Activated CD4-positive, alpha-beta T cell treated with anti-CD3 and anti-CD28 coated beads, Interleukin-2, amount 50 U/mL, for 24 hours (primary cell): ENCODE results near the gene JAGN1.
"Not testable (repeated sequence)": the region's sequence is repeated elsewhere in the genome, so short reads cannot be mapped to it uniquely, and the experiment has no call there.

Experiments used
- DNase-seq, 2 donors: peaks; one replicate each; pipeline ENCODE4 v3.0.0-alpha.2; 2020; ENCODE audit warnings: low read depth in 1 of 2, low spot score in 1 of 2

The JAGN1 gene

GRCh38 chr3:9890249-9891071 lies at the start of gene JAGN1:
Gene JAGN1 (plus strand): TSS chr3:9890610. CDS start chr3:9890723, 113 bp downstream.
- peak; percentile 86 to 87 for DNase-seq

- DNase-seq = no peak
Observed at GRCh38 chr3:9841015-9841414, 49.4 kb upstream of the JAGN1 start.

GRCh38 chr3:9843715-9844438 lies 46.5 kb upstream of the JAGN1 start, which contains the start of gene RPUSD3:
Gene RPUSD3 (minus strand): TSS chr3:9844008. CDS start chr3:9843990, 18 bp downstream.
- DNase-seq = peak; percentile 95 to 97

- no peak for DNase-seq
Observed at GRCh38 chr3:9846231-9846630, 44.2 kb upstream of the JAGN1 start.

- DNase-seq = no peak
Observed at GRCh38 chr3:9846931-9847488, 43.4 kb upstream of the JAGN1 start.

GRCh38 chr3:9847870-9848269 lies 42.5 kb upstream of the JAGN1 start:
- not testable (repeated sequence) for DNase-seq

GRCh38 chr3:9848860-9849259 lies 41.5 kb upstream of the JAGN1 start:
- DNase-seq = not testable (repeated sequence)

- DNase-seq = not testable (repeated sequence)
Observed at GRCh38 chr3:9851383-9851782, 39.0 kb upstream of the JAGN1 start.

- DNase-seq = not testable (repeated sequence)
Observed at GRCh38 chr3:9851926-9852325, 38.5 kb upstream of the JAGN1 start.

- DNase-seq = no peak
Observed at GRCh38 chr3:9852528-9852927, 37.9 kb upstream of the JAGN1 start.

GRCh38 chr3:9854291-9854940 lies 36.0 kb upstream of the JAGN1 start:
- not testable (repeated sequence) for DNase-seq

- DNase-seq = no peak
Observed at GRCh38 chr3:9855594-9855993, 34.8 kb upstream of the JAGN1 start.

- no peak for DNase-seq
Observed at GRCh38 chr3:9859530-9860025, 30.8 kb upstream of the JAGN1 start.

GRCh38 chr3:9861201-9861600 lies 29.2 kb upstream of the JAGN1 start:
- no peak for DNase-seq

GRCh38 chr3:9861626-9862130 lies 28.7 kb upstream of the JAGN1 start:
- no peak for DNase-seq

- DNase-seq = no peak
Observed at GRCh38 chr3:9862391-9863057, 27.9 kb upstream of the JAGN1 start.

- no peak for DNase-seq
Observed at GRCh38 chr3:9863058-9863772, 27.2 kb upstream of the JAGN1 start.

GRCh38 chr3:9864200-9864927 lies 26.0 kb upstream of the JAGN1 start:
- no peak for DNase-seq

GRCh38 chr3:9865125-9865637 lies 25.2 kb upstream of the JAGN1 start:
- DNase-seq = not testable (repeated sequence)
